GM23338 (cell line): ENCODE results near the gene DNAH11. TPM values are rescaled to one million over a fixed set of nuclear protein-coding genes. Genes with fewer than 3 reads are reported as not detected.

Source experiments
- ATAC-seq: fragments of 200-7000 bp; cut with Tn5 transposase; 3 replicates; pipeline ENCODE4 v1.9.1; 2020
- DNase-seq: peaks from one replicate; pipeline ENCODE4 v3.0.0-alpha.2; 2015; ENCODE audit warnings: low spot score
- H2AFZ ChIP-seq: fragments of 200-600 bp; sonication (generic); 2 replicates; pipeline ENCODE4 v1.8.0; 2016; ENCODE audit warnings: antibody characterized with exemption, mild to moderate bottlenecking, moderate library complexity
- H3F3A ChIP-seq: fragments of 200-600 bp; sonication (generic); replicated peaks from 2 replicates; pipeline ENCODE4 v1.8.0; 2017; ENCODE audit warnings: antibody characterized with exemption, mixed run types, low read depth
- H3K27ac ChIP-seq: fragments of 200-600 bp; sonication (generic); 2 replicates; pipeline ENCODE4 v1.6.1; 2016; ENCODE audit warnings: low read depth
- H3K27me3 ChIP-seq: fragments of 200-600 bp; sonication (generic); 2 replicates; pipeline ENCODE4 v1.8.0; 2016; ENCODE audit warnings: mild to moderate bottlenecking, mixed run types, moderate library complexity; ENCODE audit not compliant: insufficient read depth
- H3K36me3 ChIP-seq: fragments of 200-600 bp; sonication (generic); 2 replicates; pipeline ENCODE4 v1.8.0; 2016; ENCODE audit warnings: mild to moderate bottlenecking; ENCODE audit not compliant: insufficient read depth
- H3K4me1 ChIP-seq: fragments of 200-600 bp; sonication (generic); 2 replicates; pipeline ENCODE4 v1.8.0; 2016; ENCODE audit warnings: mild to moderate bottlenecking, moderate library complexity; ENCODE audit not compliant: insufficient read depth
- H3K4me2 ChIP-seq: fragments of 200-600 bp; sonication (generic); 2 replicates; pipeline ENCODE4 v1.7.1; 2017; ENCODE audit warnings: mixed run types
- H3K4me3 ChIP-seq: fragments of 200-600 bp; sonication (generic); 2 replicates; pipeline ENCODE4 v1.6.1; 2016; ENCODE audit warnings: mixed run types
- H3K79me2 ChIP-seq: fragments of 200-600 bp; sonication (generic); replicated peaks from 2 replicates; pipeline ENCODE4 v1.8.0; 2017; ENCODE audit warnings: mild to moderate bottlenecking; ENCODE audit not compliant: insufficient read depth
- H3K9me2 ChIP-seq: fragments of 200-600 bp; sonication (generic); 2 replicates; pipeline ENCODE4 v1.8.0; 2017; ENCODE audit not compliant: insufficient read depth
- H4K20me1 ChIP-seq: fragments of 200-600 bp; sonication (generic); replicated peaks from 2 replicates; pipeline ENCODE4 v1.8.0; 2017; ENCODE audit warnings: mild to moderate bottlenecking; ENCODE audit not compliant: insufficient read depth
- H3K27ac Mint-ChIP-seq: 2 replicates; pipeline ENCODE4 v1.8.0; 2020; ENCODE audit warnings: inconsistent platforms, mild to moderate bottlenecking, moderate library complexity, mixed read lengths
- H3K27me3 Mint-ChIP-seq: 3 replicates; pipeline ENCODE4 v1.8.0; 2022; ENCODE audit warnings: low read depth, mild to moderate bottlenecking, moderate library complexity, mixed read lengths, inconsistent platforms; ENCODE audit not compliant: insufficient read depth, poor library complexity
- H3K36me3 Mint-ChIP-seq: 3 replicates; pipeline ENCODE4 v1.8.0; 2021; ENCODE audit warnings: low read depth, mild to moderate bottlenecking, inconsistent platforms, moderate library complexity, mixed read lengths
- H3K4me1 Mint-ChIP-seq: 3 replicates; pipeline ENCODE4 v1.8.0; 2020; ENCODE audit warnings: mild to moderate bottlenecking, inconsistent platforms, mixed read lengths
- H3K4me3 Mint-ChIP-seq: 3 replicates; pipeline ENCODE4 v1.8.0; 2021; ENCODE audit warnings: moderate library complexity, mild to moderate bottlenecking, inconsistent platforms, mixed read lengths
- H3K9me3 Mint-ChIP-seq: 3 replicates; pipeline ENCODE4 v1.8.0; 2020; ENCODE audit warnings: moderate library complexity, mild to moderate bottlenecking, inconsistent platforms, mixed read lengths
- CREB1 ChIP-seq: fragments of 250-450 bp; sonication (Bioruptor Pico); IDR thresholded peaks from 2 replicates; pipeline ENCODE4 v1.5.0; 2020; ENCODE audit warnings: low read depth, mild to moderate bottlenecking, moderate library complexity
- CTCF ChIP-seq, 2 experiments: fragments of 200-600 bp in 1 of 2; sonication (generic) in 1 of 2; conservative IDR thresholded peaks; 2 replicates each; pipeline versions ENCODE4 v1.5.1 to v1.6.1; 2016 to 2017; ENCODE audit warnings: antibody characterized with exemption in 2 of 2, low read depth in 2 of 2, mild to moderate bottlenecking in 2 of 2, moderate library complexity in 1 of 2
- EZH2phosphoT487 ChIP-seq: fragments of 200-600 bp; sonication (generic); IDR thresholded peaks from one replicate; pipeline ENCODE4 v1.8.1; 2018; ENCODE audit warnings: antibody characterized with exemption; ENCODE audit not compliant: unreplicated experiment
- JUNB ChIP-seq: IDR thresholded peaks from one replicate; pipeline ENCODE4 v1.6.1; 2016; ENCODE audit warnings: antibody characterized with exemption; ENCODE audit not compliant: unreplicated experiment
- NANOG ChIP-seq: IDR thresholded peaks from 2 replicates; pipeline ENCODE4 v1.6.1; 2016; ENCODE audit warnings: antibody characterized with exemption, borderline replicate concordance
- POLR2AphosphoS5 ChIP-seq: IDR thresholded peaks from 2 replicates; pipeline ENCODE4 v1.6.1; 2016; ENCODE audit warnings: antibody characterized with exemption, low read depth
- ZNF331 ChIP-seq: fragments of 250-450 bp; sonication (Bioruptor Pico); IDR thresholded peaks from 2 replicates; pipeline ENCODE4 v1.5.0; 2020; ENCODE audit warnings: low read depth, mild to moderate bottlenecking, moderate library complexity
- polyA plus RNA-seq: library from polyadenylated mRNA; unstranded; fragments of >200 nt; fragmentation: Nextera tagmentation; extraction: Ambion mirVana; gene quantifications from 2 replicates; pipeline ENCODE4 v1.2.1, GENCODE V29; 2016
- total RNA-seq: library from RNA; depleted of rRNA; stranded (reverse); fragments of >200 nt; shearing (Covaris generic); gene quantifications from 2 replicates; pipeline ENCODE4 v1.2.3, GENCODE V29; 2014
- TF ChIP-seq, protein P1 (sequence below): IDR thresholded peaks from 2 replicates; pipeline ENCODE4 v1.6.1; 2016; ENCODE audit warnings: antibody characterized with exemption
- TF ChIP-seq, protein P2 (sequence below): IDR thresholded peaks from one replicate; pipeline ENCODE4 v1.6.1; 2018; ENCODE audit warnings: antibody characterized with exemption; ENCODE audit not compliant: unreplicated experiment

DNAH11 gene
- total and polyA plus RNA-seq, 2 experiments from 2014 or later, result 9.3 TPM

- Histone ChIP-seq H3K27ac (no peak overlapping the region), H3K4me1 (no peaks in the 10 kb centered on the region), H3K79me2 (no peaks in the 10 kb centered on the region), H3K4me2 (no peak overlapping the region), H3K27me3 (no peaks in the 10 kb centered on the region), H3F3A (no peaks in the 10 kb centered on the region), H3K9me2 (no peaks in the 10 kb centered on the region), H3K36me3 (no peaks in the 10 kb centered on the region), H4K20me1 (no peaks in the 10 kb centered on the region), H3K4me3 (no peak overlapping the region), H2AFZ (no peak overlapping the region)
- Mint-ChIP-seq H3K4me3 (no peak overlapping the region), H3K4me1 (peaks cover 5% of the 10 kb centered on the region; the same call in 2 of the 3 replicates), H3K27ac (no peak overlapping the region), H3K9me3 (no peaks in the 10 kb centered on the region), H3K27me3 (no peaks in the 10 kb centered on the region), H3K36me3 (no peaks in the 10 kb centered on the region)
- ATAC-seq (peak; percentile 42; the same call in 2 of the 3 replicates), DNase-seq (peak; percentile 16)
- peak in 1 of 2 experiments; percentile 30; a peak in 2 of 4 replicates for TF ChIP-seq CTCF (conservative IDR thresholded peaks at IDR 0.05; ENCODE audit: low read depth in 2 of 2)
- no peak for TF ChIP-seq JUNB
Measured at GRCh38 chr7:21704359-21704758, 161.5 kb downstream of the DNAH11 start.

GRCh38 chr7:21706131-21706530 is 163.3 kb downstream of the DNAH11 start:
- no peaks in the 10 kb centered on the region for H3K27me3 ChIP-seq
- TF ChIP-seq EZH2phosphoT487, result no peak
- TF ChIP-seq, protein P1, sequence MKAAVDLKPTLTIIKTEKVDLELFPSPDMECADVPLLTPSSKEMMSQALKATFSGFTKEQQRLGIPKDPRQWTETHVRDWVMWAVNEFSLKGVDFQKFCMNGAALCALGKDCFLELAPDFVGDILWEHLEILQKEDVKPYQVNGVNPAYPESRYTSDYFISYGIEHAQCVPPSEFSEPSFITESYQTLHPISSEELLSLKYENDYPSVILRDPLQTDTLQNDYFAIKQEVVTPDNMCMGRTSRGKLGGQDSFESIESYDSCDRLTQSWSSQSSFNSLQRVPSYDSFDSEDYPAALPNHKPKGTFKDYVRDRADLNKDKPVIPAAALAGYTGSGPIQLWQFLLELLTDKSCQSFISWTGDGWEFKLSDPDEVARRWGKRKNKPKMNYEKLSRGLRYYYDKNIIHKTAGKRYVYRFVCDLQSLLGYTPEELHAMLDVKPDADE, result no peak
- TF ChIP-seq POLR2AphosphoS5, result no peak
- no peak for TF ChIP-seq NANOG
- TF ChIP-seq, protein P2, sequence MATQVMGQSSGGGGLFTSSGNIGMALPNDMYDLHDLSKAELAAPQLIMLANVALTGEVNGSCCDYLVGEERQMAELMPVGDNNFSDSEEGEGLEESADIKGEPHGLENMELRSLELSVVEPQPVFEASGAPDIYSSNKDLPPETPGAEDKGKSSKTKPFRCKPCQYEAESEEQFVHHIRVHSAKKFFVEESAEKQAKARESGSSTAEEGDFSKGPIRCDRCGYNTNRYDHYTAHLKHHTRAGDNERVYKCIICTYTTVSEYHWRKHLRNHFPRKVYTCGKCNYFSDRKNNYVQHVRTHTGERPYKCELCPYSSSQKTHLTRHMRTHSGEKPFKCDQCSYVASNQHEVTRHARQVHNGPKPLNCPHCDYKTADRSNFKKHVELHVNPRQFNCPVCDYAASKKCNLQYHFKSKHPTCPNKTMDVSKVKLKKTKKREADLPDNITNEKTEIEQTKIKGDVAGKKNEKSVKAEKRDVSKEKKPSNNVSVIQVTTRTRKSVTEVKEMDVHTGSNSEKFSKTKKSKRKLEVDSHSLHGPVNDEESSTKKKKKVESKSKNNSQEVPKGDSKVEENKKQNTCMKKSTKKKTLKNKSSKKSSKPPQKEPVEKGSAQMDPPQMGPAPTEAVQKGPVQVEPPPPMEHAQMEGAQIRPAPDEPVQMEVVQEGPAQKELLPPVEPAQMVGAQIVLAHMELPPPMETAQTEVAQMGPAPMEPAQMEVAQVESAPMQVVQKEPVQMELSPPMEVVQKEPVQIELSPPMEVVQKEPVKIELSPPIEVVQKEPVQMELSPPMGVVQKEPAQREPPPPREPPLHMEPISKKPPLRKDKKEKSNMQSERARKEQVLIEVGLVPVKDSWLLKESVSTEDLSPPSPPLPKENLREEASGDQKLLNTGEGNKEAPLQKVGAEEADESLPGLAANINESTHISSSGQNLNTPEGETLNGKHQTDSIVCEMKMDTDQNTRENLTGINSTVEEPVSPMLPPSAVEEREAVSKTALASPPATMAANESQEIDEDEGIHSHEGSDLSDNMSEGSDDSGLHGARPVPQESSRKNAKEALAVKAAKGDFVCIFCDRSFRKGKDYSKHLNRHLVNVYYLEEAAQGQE, result no peak
- TF ChIP-seq CTCF (conservative IDR thresholded peaks at IDR 0.05; ENCODE audit: low read depth in 2 of 2), result no peak
- no peak for TF ChIP-seq ZNF331 (CRISPR knock-in tag)
- no peak for TF ChIP-seq CREB1 (CRISPR knock-in tag)

More at GRCh38 chr7:21706131-21706530, 163.3 kb downstream of the DNAH11 start:
- H3K4me2 ChIP-seq, result no peak overlapping the region
- Mint-ChIP-seq H3K9me3 (no peaks in the 10 kb centered on the region), H3K27me3 (no peaks in the 10 kb centered on the region), H3K27ac (no peak overlapping the region), H3K36me3 (no peaks in the 10 kb centered on the region), H3K4me1 (peaks cover 5% of the 10 kb centered on the region; the same call in 2 of the 3 replicates), H3K4me3 (no peak overlapping the region)
- DNase-seq, result no peak
- no peak for ATAC-seq
- H3K4me1 ChIP-seq, result no peaks in the 10 kb centered on the region
- no peaks in the 10 kb centered on the region for H3K36me3 ChIP-seq
- H2AFZ ChIP-seq, result no peak overlapping the region
- no peaks in the 10 kb centered on the region for H4K20me1 ChIP-seq
- H3K79me2 ChIP-seq, result no peaks in the 10 kb centered on the region
- H3F3A ChIP-seq, result no peaks in the 10 kb centered on the region
- no peaks in the 10 kb centered on the region for H3K9me2 ChIP-seq
- H3K4me3 ChIP-seq, result no peak overlapping the region
- no peak overlapping the region for H3K27ac ChIP-seq
